Activated CD8-positive, alpha-beta T cell treated with anti-CD3 and anti-CD28 coated beads for 36 hours (primary cell): Measurements from ENCODE around the gene MCF2L2. TPM values are rescaled to one million over a fixed set of nuclear protein-coding genes. Genes with fewer than 3 reads are reported as not detected.
"Not testable (repeated sequence)": the region's sequence is repeated elsewhere in the genome, so short reads cannot be mapped to it uniquely, and the experiment has no call there.

ENCODE experiments used
- ATAC-seq: fragments of 200-7000 bp; cut with Tn5 transposase; one replicate; pipeline ENCODE4 v1.10.0; 2021; ENCODE audit warnings: mild to moderate bottlenecking, moderate library complexity
- CTCF ChIA-PET: fragments of 350-600 bp; sonication (Branson Sonifier 250); formaldehyde crosslinking; loops from one replicate; lab custom pipeline; 2021; ENCODE audit warnings: antibody characterized with exemption; lab: Charles Lee
- POLR2A ChIA-PET: fragments of 350-600 bp; sonication (Branson Sonifier 250); formaldehyde crosslinking; loops from one replicate; lab custom pipeline; 2021; ENCODE audit warnings: antibody characterized with exemption; lab: Charles Lee
- DNase-seq: peaks from one replicate; pipeline ENCODE4 v3.0.0-alpha.2; 2020
- H3K27ac Mint-ChIP-seq: one replicate; pipeline ENCODE4 v1.8.0; 2021; ENCODE audit warnings: mild to moderate bottlenecking, mixed read lengths
- H3K27me3 Mint-ChIP-seq: one replicate; pipeline ENCODE4 v1.8.0; 2021; ENCODE audit warnings: mixed read lengths
- H3K36me3 Mint-ChIP-seq: one replicate; pipeline ENCODE4 v1.8.0; 2021; ENCODE audit warnings: low read depth, mixed read lengths
- H3K4me1 Mint-ChIP-seq: one replicate; pipeline ENCODE4 v1.8.0; 2021; ENCODE audit warnings: low read depth, mixed read lengths
- H3K4me3 Mint-ChIP-seq: one replicate; pipeline ENCODE4 v1.8.0; 2021; ENCODE audit warnings: mild to moderate bottlenecking, moderate library complexity, mixed read lengths
- H3K9me3 Mint-ChIP-seq: one replicate; pipeline ENCODE4 v1.8.0; 2021; ENCODE audit warnings: mixed read lengths
- CTCF ChIP-seq: fragments of 200-600 bp; IDR thresholded peaks from one replicate; pipeline ENCODE4 v1.8.0; 2022; ENCODE audit warnings: antibody characterized with exemption, mild to moderate bottlenecking
- intact Hi-C: fragments of 100-400 bp; cut with micrococcal nuclease; formaldehyde crosslinking; loops from one replicate; pipeline ENCODE4 v1.10.0; 2022
- total RNA-seq, 2 experiments: library from RNA; stranded (reverse); gene quantifications; one replicate each; pipeline ENCODE4 v1.2.3, GENCODE V29; 2021

The MCF2L2 gene
- total RNA-seq, 2 experiments from 2014 or later = 3.5 to 3.7 TPM

GRCh38 chr3:183446838-183447205 is 18.4 kb upstream of the MCF2L2 start:
- CTCF ChIA-PET = no interaction called here

GRCh38 chr3:183444748-183445147 is 16.3 kb upstream of the MCF2L2 start:
- no peaks in the 10 kb centered on the region for H3K27me3 Mint-ChIP-seq
- CTCF ChIA-PET = no interaction called here
- no peak overlapping the region for H3K4me3 Mint-ChIP-seq
- no peak for DNase-seq
- POLR2A ChIA-PET = no interaction called here
- TF ChIP-seq CTCF = no peak
- intact Hi-C loops = no loop called here
- H3K4me1 Mint-ChIP-seq = peaks cover 10% of the 10 kb centered on the region
- H3K9me3 Mint-ChIP-seq = peaks cover 15% of the 10 kb centered on the region
- H3K27ac Mint-ChIP-seq = no peak overlapping the region
- H3K36me3 Mint-ChIP-seq = no peaks in the 10 kb centered on the region
- no peak for ATAC-seq

More at GRCh38 chr3:183446838-183447205, 18.4 kb upstream of the MCF2L2 start:
- TF ChIP-seq CTCF = no peak
- POLR2A ChIA-PET = no interaction called here
- Mint-ChIP-seq H3K9me3 (peaks cover 15% of the 10 kb centered on the region), H3K36me3 (no peaks in the 10 kb centered on the region), H3K4me3 (peak overlapping the region; percentile 95), H3K27ac (no peak overlapping the region), H3K4me1 (peaks cover 10% of the 10 kb centered on the region), H3K27me3 (no peaks in the 10 kb centered on the region)
- ATAC-seq = no peak
- DNase-seq = no peak
- intact Hi-C loops = no loop called here

- POLR2A ChIA-PET = no interaction called here
- peaks cover 15% of the 10 kb centered on the region for H3K9me3 Mint-ChIP-seq
- no peaks in the 10 kb centered on the region for H3K27me3 Mint-ChIP-seq
- no peak for TF ChIP-seq CTCF
- H3K4me1 Mint-ChIP-seq = peaks cover 8% of the 10 kb centered on the region
- H3K27ac Mint-ChIP-seq = no peak overlapping the region
- intact Hi-C loops = no loop called here
- ATAC-seq = no peak
- CTCF ChIA-PET = no interaction called here
- no peaks in the 10 kb centered on the region for H3K36me3 Mint-ChIP-seq
- no peak for DNase-seq
- H3K4me3 Mint-ChIP-seq = no peak overlapping the region
Measured at GRCh38 chr3:183443395-183444385, 15.3 kb upstream of the MCF2L2 start.

GRCh38 chr3:183442994-183443393 is 14.6 kb upstream of the MCF2L2 start:
- CTCF ChIA-PET = no interaction called here
- intact Hi-C loops = no loop called here

GRCh38 chr3:183440521-183440920 is 12.1 kb upstream of the MCF2L2 start:
- ChIA-PET CTCF (interaction anchor here (1.0 kb wide), 1 partner anchor 120 kb away, joined by 3 read pairs; no protein-coding TSS in a partner anchor), POLR2A (interaction anchor here (0.6 kb wide), 1 partner anchor 289 kb away, joined by 3 read pairs; no protein-coding TSS in a partner anchor)
- peaks cover 15% of the 10 kb centered on the region for H3K9me3 Mint-ChIP-seq
- DNase-seq, H3K4me3 Mint-ChIP-seq, H3K27ac Mint-ChIP-seq, ATAC-seq, intact Hi-C loops, H3K4me1 Mint-ChIP-seq, H3K36me3 Mint-ChIP-seq, H3K27me3 Mint-ChIP-seq: not testable (repeated sequence)

More at GRCh38 chr3:183442994-183443393, 14.6 kb upstream of the MCF2L2 start:
- Mint-ChIP-seq H3K36me3 (no peaks in the 10 kb centered on the region), H3K9me3 (peaks cover 15% of the 10 kb centered on the region), H3K27ac (no peak overlapping the region), H3K27me3 (no peaks in the 10 kb centered on the region), H3K4me1 (peaks cover 3% of the 10 kb centered on the region), H3K4me3 (no peak overlapping the region)
- no peak for TF ChIP-seq CTCF
- POLR2A ChIA-PET = no interaction called here
- DNase-seq = no peak
- no peak for ATAC-seq
